GM19372 (cell line): ENCODE results near the gene CALCOCO1.
"Not testable (repeated sequence)": the region's sequence is repeated elsewhere in the genome, so short reads cannot be mapped to it uniquely, and the experiment has no call there.

Experiments
- ATAC-seq: cut with Tn5 transposase; IDR thresholded peaks from one replicate; pipeline ENCODE4 v1.9.1; 2021; ENCODE audit warnings: mild to moderate bottlenecking, low read depth, moderate library complexity; ENCODE audit not compliant: unreplicated experiment

The CALCOCO1 gene

GRCh38 chr12:53699678-53700025 is 27.6 kb downstream of the CALCOCO1 start:
- ATAC-seq: no peak

- no peak for ATAC-seq
Observed at GRCh38 chr12:53698948-53699677, 28.1 kb downstream of the CALCOCO1 start.

- no peak for ATAC-seq
Observed at GRCh38 chr12:53696655-53697331, 30.5 kb downstream of the CALCOCO1 start.

GRCh38 chr12:53696285-53696654 is 31.0 kb downstream of the CALCOCO1 start:
- no peak for ATAC-seq

- ATAC-seq: no peak
Observed at GRCh38 chr12:53695152-53696145, 31.8 kb downstream of the CALCOCO1 start.

- no peak for ATAC-seq
Observed at GRCh38 chr12:53694756-53695151, 32.5 kb downstream of the CALCOCO1 start.

GRCh38 chr12:53688134-53688533 is 39.1 kb downstream of the CALCOCO1 start:
- ATAC-seq: no peak

GRCh38 chr12:53686436-53686835 is 40.8 kb downstream of the CALCOCO1 start:
- ATAC-seq: no peak

GRCh38 chr12:53684654-53685220 is 42.5 kb downstream of the CALCOCO1 start:
- no peak for ATAC-seq

- ATAC-seq: no peak
Observed at GRCh38 chr12:53683983-53684382, 43.3 kb downstream of the CALCOCO1 start.

- ATAC-seq: no peak
Observed at GRCh38 chr12:53683494-53683893, 43.8 kb downstream of the CALCOCO1 start.

- ATAC-seq: not testable (repeated sequence)
Observed at GRCh38 chr12:53680061-53680460, 47.2 kb downstream of the CALCOCO1 start.

- no peak for ATAC-seq
Observed at GRCh38 chr12:53677800-53678148, 49.5 kb downstream of the CALCOCO1 start.

GRCh38 chr12:53677016-53677799 is 50.0 kb downstream of the CALCOCO1 start:
- ATAC-seq: no peak

GRCh38 chr12:53676656-53677015 is 50.6 kb downstream of the CALCOCO1 start:
- no peak for ATAC-seq

GRCh38 chr12:53675701-53676607 is 51.3 kb downstream of the CALCOCO1 start, which contains the start of gene ATP5MC2:
TSS of gene ATP5MC2 (minus strand) at chr12:53676083. CDS start at chr12:53672614, 3,469 bp downstream.
- peak; percentile 98 for ATAC-seq

- no peak for ATAC-seq
Observed at GRCh38 chr12:53674977-53675700, 52.1 kb downstream of the CALCOCO1 start.

GRCh38 chr12:53670971-53671370 is 56.3 kb downstream of the CALCOCO1 start:
- ATAC-seq: no peak
